Neural progenitor cell (in vitro differentiated cells): ENCODE results near the gene SMIM15.

Experiments used
- EZH2 ChIP-seq: fragments of 200-600 bp; sonication (generic); IDR thresholded peaks from 2 replicates; pipeline ENCODE4 v1.6.1; 2017; ENCODE audit warnings: antibody characterized with exemption, mild to moderate bottlenecking, moderate library complexity
- EZH2phosphoT487 ChIP-seq: fragments of 200-600 bp; sonication (generic); IDR thresholded peaks from 2 replicates; pipeline ENCODE4 v1.6.1; 2017; ENCODE audit warnings: antibody characterized with exemption
- TF ChIP-seq, protein P1 (sequence below): fragments of 200-600 bp; sonication (generic); IDR thresholded peaks from 2 replicates; pipeline ENCODE4 v1.5.1; 2017; ENCODE audit warnings: antibody characterized with exemption, mild to moderate bottlenecking

DNA sequence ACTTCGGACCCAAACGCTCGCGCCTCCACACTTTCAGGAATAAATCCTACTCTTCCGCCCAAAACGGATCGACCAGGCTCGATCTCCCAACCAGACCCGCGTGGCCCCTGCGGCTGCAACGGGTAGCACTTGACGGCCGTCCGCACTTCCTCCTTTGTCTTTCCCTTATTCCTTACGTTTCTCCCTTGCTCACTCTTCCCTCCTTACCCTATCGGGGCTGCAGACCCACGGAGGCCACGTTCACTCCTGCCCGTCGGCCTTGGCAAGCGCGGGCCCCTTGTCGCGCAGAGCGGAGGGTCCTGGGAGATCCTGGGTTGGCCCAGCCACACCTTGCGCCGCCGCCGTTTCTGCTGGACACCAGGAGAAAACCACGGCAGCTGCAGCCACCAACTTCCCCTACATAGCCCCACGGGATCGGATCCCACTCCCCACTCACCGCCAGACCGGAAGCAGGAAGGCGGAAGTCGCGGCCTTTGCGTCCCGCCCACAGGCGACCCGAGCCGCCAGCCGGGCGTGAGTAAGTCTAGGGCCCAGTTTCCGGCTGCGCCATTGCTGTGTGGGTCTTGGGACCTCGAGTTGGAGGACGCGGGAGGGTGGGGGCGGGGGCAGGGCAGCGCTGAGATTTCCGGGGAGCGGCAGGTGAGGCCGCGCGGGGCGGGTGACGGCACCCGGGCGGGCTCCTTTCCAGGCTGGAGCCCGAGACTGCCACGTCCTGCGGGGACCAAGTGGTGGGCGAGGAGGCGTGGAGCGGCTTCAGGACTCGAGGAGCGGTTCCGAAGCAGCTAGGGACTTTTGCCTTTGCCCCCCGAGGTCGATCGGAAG is at the start of gene SMIM15:
- TF ChIP-seq EZH2 (peak; percentile 58), EZH2phosphoT487 (no peak)
- TF ChIP-seq, protein P1, sequence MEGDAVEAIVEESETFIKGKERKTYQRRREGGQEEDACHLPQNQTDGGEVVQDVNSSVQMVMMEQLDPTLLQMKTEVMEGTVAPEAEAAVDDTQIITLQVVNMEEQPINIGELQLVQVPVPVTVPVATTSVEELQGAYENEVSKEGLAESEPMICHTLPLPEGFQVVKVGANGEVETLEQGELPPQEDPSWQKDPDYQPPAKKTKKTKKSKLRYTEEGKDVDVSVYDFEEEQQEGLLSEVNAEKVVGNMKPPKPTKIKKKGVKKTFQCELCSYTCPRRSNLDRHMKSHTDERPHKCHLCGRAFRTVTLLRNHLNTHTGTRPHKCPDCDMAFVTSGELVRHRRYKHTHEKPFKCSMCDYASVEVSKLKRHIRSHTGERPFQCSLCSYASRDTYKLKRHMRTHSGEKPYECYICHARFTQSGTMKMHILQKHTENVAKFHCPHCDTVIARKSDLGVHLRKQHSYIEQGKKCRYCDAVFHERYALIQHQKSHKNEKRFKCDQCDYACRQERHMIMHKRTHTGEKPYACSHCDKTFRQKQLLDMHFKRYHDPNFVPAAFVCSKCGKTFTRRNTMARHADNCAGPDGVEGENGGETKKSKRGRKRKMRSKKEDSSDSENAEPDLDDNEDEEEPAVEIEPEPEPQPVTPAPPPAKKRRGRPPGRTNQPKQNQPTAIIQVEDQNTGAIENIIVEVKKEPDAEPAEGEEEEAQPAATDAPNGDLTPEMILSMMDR: no peak
